OCI-LY1 (cell line): ENCODE data around the gene TBX19.

Experiments
- EZH2 ChIP-seq: fragments of 200-600 bp; sonication (generic), shearing (Covaris generic); IDR thresholded peaks from 2 replicates; pipeline ENCODE4 v1.8.0; 2017; ENCODE audit warnings: borderline replicate concordance, mixed run types, mild to moderate bottlenecking, antibody characterized with exemption, low read length, moderate library complexity, mixed read lengths
- TF ChIP-seq, protein P1 (sequence below): fragments of 200-600 bp; sonication (generic), shearing (Covaris generic); IDR thresholded peaks from 2 replicates; pipeline ENCODE4 v1.5.1; 2017; ENCODE audit warnings: mild to moderate bottlenecking, antibody characterized with exemption, low read length, moderate library complexity, mixed read lengths

GRCh38 chr1:168324745-168325425 is 44.2 kb downstream of the TBX19 start:
- TF ChIP-seq, protein P1, sequence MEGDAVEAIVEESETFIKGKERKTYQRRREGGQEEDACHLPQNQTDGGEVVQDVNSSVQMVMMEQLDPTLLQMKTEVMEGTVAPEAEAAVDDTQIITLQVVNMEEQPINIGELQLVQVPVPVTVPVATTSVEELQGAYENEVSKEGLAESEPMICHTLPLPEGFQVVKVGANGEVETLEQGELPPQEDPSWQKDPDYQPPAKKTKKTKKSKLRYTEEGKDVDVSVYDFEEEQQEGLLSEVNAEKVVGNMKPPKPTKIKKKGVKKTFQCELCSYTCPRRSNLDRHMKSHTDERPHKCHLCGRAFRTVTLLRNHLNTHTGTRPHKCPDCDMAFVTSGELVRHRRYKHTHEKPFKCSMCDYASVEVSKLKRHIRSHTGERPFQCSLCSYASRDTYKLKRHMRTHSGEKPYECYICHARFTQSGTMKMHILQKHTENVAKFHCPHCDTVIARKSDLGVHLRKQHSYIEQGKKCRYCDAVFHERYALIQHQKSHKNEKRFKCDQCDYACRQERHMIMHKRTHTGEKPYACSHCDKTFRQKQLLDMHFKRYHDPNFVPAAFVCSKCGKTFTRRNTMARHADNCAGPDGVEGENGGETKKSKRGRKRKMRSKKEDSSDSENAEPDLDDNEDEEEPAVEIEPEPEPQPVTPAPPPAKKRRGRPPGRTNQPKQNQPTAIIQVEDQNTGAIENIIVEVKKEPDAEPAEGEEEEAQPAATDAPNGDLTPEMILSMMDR, result no peak
- no peak for TF ChIP-seq EZH2
